Stimulated activated CD8-positive, alpha-beta memory T cell treated with anti-CD3 and anti-CD28 coated beads, Interleukin-7, amount 100 ng/mL, for 24 hours (primary cell): ENCODE data around the gene SIL1.
"Not testable (repeated sequence)": the region's sequence is repeated elsewhere in the genome, so short reads cannot be mapped to it uniquely, and the experiment has no call there.

ENCODE experiments used
- DNase-seq: peaks from one replicate; pipeline ENCODE4 v3.0.0-alpha.2; 2020; ENCODE audit warnings: low read depth

SIL1 gene

GRCh38 chr5:139199321-139199720 lies 1.2 kb upstream of the SIL1 start:
- DNase-seq: no peak

GRCh38 chr5:139196296-139196956 lies 1.7 kb downstream of the SIL1 start:
- DNase-seq: no peak

GRCh38 chr5:139194486-139194885 lies 3.7 kb downstream of the SIL1 start:
- DNase-seq: no peak

- DNase-seq: no peak
Observed at GRCh38 chr5:139193928-139194327, 4.2 kb downstream of the SIL1 start.

GRCh38 chr5:139192906-139193305 lies 5.3 kb downstream of the SIL1 start:
- not testable (repeated sequence) for DNase-seq

GRCh38 chr5:139191954-139192353 lies 6.2 kb downstream of the SIL1 start:
- not testable (repeated sequence) for DNase-seq

GRCh38 chr5:139190125-139190524 lies 8.0 kb downstream of the SIL1 start:
- DNase-seq: no peak

- DNase-seq: no peak
Observed at GRCh38 chr5:139188558-139189270, 9.5 kb downstream of the SIL1 start.

GRCh38 chr5:139186752-139187326 lies 11.3 kb downstream of the SIL1 start:
- no peak for DNase-seq

- no peak for DNase-seq
Observed at GRCh38 chr5:139186261-139186660, 11.9 kb downstream of the SIL1 start.

GRCh38 chr5:139185589-139185988 lies 12.6 kb downstream of the SIL1 start:
- no peak for DNase-seq

GRCh38 chr5:139183502-139183901 lies 14.7 kb downstream of the SIL1 start:
- DNase-seq: no peak

- DNase-seq: no peak
Observed at GRCh38 chr5:139182528-139183296, 15.5 kb downstream of the SIL1 start.

GRCh38 chr5:139181835-139182452 lies 16.2 kb downstream of the SIL1 start:
- no peak for DNase-seq

GRCh38 chr5:139181322-139181730 lies 16.8 kb downstream of the SIL1 start:
- no peak for DNase-seq

GRCh38 chr5:139180850-139181249 lies 17.3 kb downstream of the SIL1 start:
- DNase-seq: no peak

GRCh38 chr5:139179778-139180513 lies 18.2 kb downstream of the SIL1 start:
- not testable (repeated sequence) for DNase-seq

- no peak for DNase-seq
Observed at GRCh38 chr5:139178935-139179334, 19.2 kb downstream of the SIL1 start.

GRCh38 chr5:139178589-139178917 lies 19.6 kb downstream of the SIL1 start:
- no peak for DNase-seq

GRCh38 chr5:139177809-139178588 lies 20.2 kb downstream of the SIL1 start:
- DNase-seq: no peak

- not testable (repeated sequence) for DNase-seq
Observed at GRCh38 chr5:139177281-139177680, 20.9 kb downstream of the SIL1 start.
